Activated T-cell treated with anti-CD3 and anti-CD28 coated beads for 4 hours (primary cell): ENCODE measurements around the gene ALOX5AP.

Experiments
- DNase-seq: peaks from one replicate; pipeline ENCODE4 v3.0.0-alpha.2; 2020

Gene ALOX5AP

DNA sequence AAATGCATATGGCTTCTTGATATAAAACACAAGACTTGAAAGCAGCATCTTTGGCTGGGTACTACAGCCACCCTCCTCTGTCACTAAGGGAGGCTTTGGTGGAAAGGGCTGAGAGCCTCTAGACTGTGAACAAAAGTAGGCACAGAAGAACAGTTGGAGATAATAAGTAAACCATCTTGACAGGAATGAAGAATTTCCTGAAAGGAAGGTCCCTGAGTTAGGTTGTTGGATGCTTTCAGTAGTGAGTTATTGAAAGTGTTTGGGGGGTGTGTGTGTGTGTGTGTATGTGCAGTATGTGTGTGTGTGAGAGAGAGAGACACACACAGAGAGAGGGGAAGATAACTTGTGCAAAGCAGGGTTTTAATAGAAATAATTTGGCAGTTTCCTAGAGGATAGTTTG lies 38.2 kb downstream of the ALOX5AP start:
- no peak for DNase-seq

- DNase-seq, result no peak
Observed at GRCh38 chr13:30774214-30774730, 38.9 kb downstream of the ALOX5AP start.

DNA sequence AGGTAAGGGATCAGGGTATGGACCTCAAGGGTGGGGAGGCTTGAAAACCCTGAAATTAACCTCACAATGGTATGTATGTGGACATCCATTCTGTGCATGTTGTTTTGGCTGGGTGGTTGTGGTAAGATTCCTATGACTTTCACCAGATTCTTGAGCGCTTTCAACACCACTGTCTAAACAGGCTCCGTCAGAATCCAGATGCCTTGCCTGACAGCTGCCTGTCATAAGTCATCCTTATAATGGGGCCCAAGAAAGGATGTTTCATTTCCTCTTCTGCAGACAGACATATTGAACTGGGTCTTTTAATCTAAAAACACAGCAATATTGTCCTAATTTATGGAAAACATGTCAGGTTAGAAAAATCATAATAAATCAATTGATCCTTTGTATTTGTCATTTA lies 41.3 kb downstream of the ALOX5AP start:
- no peak for DNase-seq

DNA sequence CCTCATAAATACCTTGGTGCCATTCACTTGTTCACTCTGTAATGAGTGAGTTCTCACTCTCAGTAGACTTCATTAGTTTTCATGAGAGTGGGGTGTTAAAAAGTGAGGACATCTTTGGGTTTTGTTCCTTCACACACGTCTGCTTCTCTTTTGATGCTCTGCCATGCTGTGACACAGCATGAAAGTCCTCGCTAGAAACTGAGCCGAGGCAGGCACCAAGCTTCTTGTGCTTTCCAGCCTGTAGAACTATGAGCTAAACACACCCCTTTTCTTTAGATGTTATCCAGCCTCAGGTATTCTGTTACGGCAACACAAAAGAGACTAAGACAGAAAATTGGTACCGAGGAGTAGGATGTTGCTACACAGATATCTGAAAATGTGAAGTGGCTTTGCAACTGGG lies 43.7 kb downstream of the ALOX5AP start:
- DNase-seq, result no peak

GRCh38 chr13:30779608-30780007 lies 44.3 kb downstream of the ALOX5AP start:
- no peak for DNase-seq

DNA sequence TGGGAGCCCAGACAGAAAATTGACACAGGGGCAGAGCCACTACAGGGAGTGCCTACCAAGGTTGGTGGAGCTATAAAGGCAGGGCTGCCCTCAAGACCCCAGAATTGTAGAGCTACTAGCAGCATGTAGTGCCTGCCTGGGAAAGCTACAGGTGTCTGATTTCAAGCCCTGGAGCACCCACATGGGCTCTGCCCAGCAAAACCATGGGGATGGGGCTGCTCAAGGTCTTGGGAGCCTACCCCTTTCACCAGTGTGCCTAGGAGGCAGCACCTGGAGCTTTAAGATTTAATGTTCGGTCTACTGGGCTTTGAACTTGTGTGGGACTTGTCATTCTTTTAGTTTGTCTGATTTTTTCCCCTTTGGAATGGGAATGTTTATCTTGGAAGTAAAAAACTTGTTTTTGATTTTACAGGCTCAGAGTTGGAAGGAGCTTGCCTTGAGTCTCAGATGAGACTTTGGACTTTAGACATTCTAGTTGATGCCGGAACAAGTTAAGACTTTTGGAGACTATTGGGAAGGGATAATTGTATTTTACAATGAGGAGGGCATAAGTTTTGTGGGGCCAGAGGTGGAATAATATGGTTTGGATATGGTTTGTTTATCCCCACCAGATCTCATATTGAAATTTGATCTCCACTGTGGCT lies 45.1 kb downstream of the ALOX5AP start:
- DNase-seq, result no peak

GRCh38 chr13:30785191-30785850 lies 50.0 kb downstream of the ALOX5AP start:
- no peak for DNase-seq

DNA sequence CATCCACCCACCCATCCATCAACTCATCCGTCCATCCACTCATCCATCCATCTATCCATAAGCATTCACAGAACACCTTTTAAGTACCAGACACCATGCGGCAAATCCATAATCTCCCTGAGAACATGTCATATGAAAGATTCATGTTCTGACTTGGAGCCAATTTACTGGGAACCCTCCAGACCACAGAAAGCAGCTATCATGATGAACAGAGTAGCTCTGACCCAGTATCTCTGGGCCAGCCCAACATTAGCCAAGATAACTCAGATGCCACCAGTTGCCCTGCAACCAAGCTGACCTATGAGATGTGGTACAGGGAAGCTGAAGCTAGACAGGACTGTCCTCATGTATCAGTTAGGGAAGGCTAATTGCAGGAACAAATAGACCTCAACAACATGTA lies 51.3 kb downstream of the ALOX5AP start:
- DNase-seq, result no peak

- DNase-seq, result no peak
Observed at GRCh38 chr13:30787738-30788525, 52.6 kb downstream of the ALOX5AP start.

DNA sequence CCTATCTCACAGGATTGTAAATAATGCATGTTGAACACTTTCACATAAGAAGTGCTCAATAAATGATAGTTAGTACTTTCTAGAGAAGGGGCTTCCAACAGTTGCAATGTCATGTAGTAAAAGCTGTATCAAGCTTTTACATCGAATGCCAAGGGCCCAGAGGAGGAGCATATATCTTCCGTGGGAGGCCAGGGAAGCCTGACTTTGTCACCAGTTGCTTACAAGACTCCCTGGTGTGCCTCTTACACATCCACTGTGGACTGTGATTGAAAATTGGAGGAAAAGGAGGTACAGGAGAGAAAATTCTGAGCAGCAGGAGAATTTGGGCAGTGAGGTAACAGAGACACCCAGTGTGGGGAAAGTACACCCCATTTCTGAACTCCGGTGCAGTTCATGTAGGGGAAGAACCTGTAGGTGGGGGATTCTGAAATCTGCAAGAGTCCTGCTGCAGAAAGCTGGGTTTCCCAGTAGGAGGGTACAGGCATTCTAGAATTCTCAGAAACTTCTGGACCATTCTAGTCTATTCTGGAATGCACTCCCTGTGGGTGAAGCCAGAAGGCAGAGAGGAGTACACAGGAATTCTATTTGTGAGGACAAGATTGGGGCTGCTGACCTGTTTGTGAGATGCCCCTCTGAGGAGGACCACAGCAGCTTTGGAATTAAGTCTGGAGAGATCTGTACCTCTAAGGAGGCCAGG lies 54.0 kb downstream of the ALOX5AP start:
- DNase-seq, result no peak

DNA sequence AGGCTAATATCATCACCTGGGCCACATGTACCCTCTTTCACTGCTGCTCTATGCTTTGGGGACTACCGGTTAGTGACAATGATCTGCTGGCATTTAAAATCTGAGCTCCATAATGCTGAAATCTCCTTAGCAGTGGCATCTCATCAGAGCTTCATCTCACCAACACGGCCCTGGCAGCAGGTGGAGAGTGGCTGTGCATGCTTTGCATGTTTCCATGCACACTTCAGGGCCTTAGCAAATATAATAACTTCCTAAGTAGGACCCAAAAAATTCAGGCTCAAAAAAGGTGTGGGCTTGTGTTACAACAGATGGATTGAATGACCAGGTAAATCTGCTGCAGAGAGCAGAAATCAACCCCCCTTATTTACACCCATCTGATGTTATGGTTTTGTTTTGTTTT lies 55.2 kb downstream of the ALOX5AP start:
- no peak for DNase-seq

GRCh38 chr13:30791354-30792001 lies 56.1 kb downstream of the ALOX5AP start:
- no peak for DNase-seq

- DNase-seq, result no peak
Observed at GRCh38 chr13:30792285-30793000, 57.1 kb downstream of the ALOX5AP start.

DNA sequence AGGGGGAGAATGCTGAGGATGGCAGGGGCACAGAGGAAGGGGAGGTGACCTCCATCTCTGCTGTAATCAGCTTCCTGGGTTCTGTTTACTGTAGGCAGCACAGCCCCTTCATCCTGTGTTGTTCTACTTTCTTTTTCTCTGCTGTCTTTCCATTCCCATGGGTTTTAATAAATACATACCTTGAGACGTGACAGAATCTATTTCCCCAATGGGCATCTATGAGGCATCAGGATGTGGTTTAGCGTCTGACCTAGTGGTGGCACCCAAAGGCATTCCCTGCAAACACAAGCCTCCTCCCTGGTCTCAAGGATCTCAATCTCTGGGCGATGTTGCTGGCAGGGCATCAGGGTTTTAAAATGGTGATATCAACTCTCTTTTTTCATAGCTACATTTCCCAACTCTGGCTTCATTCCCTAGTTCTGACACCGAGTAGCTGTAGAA lies 60.8 kb downstream of the ALOX5AP start:
- DNase-seq, result no peak

DNA sequence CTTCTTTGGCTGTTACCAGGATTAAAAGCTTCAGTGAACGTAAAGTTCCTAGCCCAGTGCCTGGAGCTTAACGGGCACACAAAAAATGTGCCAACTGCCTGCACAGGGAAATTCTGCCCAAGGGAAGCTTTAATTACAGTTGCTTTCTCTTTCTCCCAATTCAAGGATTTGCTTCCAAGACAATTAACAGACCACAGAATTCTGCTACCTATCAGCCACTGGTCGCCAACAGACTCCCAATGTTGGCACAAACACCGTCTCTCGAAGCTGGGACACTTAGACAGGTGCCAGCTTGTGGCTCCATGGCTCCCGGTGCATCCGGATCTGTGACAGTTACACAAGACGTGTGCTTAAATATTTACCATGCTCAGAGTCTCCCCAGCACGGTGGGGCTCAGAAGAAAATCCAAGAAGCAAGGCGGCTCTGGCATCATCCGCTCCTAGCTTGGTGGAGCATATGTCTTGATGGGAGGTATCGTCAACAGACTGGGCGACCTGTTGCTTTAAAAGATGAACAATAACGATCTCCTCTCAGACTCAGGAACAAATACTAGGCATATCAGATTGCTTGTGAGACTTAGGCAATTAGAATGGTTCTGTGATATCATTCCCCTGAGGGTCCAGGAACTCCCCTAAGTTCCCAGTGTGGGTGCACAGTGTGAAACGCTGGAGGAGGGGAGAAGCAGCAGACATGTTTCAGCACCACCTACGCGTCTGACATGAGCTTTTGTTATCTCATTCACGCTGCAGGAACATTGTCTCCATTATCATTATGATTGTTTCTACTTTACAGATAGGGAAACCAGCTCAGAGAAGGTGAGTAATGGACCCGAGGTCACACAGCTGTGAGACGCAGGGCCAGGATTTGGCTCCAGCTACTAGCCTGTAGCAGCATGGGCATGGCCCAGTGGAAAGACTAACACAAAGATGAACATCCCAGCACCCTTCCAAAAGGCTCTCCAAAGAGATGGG lies 61.6 kb downstream of the ALOX5AP start:
- DNase-seq, result no peak

DNA sequence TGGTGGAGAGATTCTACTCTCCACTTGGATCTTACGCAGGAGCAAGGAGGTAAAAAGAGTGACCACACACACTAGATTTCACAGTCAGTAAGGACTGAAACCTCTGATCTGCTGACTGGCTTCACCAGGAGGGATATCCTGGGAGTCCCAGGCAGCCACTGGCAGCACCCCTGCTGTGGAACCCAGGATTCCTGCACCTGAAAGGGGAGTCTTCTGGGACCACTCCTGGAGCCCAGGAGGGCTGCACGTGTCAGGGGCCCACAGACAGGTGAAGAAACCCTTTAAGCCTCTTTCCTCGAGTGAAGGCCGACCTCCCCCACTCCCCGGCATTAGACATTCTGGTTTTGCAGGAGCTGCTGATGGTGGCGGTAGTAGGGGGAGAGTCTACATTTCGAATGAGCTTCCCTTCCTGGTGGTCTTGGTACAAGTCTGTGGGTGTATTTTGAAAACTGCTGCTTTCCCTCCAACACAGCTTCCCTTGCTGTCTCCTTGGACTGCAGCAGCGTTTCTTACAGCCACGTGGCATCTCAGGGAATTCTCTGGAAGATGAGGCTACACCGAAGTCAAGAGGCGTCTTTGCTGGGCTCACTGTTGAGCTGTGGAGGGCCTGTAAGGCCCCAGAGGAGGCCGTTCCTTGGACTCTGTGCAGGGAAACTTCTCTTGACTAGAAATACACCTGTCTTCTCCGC lies 62.6 kb downstream of the ALOX5AP start:
- no peak for DNase-seq

DNA sequence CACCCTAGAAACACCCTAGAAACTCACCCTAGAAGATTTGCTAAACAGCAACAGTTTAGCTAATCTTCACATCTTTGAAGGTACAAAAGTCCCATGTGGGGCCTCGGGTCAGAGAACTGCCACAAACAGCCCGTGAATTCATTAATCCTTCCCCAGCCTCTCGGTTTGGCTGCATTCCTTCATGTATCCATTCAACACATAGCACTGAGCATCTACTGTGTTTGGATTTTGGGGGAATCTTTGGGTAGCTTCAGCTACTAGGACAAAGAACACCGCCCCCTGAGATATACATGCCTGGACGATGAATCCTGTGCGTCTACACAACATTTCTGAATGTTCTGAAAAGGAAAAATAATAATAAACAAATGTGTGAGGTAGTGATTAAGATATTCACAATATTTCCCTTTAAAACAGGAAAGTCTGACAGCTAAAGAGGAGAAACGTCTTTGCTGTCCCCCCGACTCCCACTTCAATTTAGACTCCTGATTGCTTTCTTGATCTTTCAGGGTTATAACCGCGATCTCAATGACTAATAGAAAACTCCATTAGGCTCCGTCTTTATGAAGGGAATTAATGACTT lies 63.5 kb downstream of the ALOX5AP start:
- no peak for DNase-seq

DNA sequence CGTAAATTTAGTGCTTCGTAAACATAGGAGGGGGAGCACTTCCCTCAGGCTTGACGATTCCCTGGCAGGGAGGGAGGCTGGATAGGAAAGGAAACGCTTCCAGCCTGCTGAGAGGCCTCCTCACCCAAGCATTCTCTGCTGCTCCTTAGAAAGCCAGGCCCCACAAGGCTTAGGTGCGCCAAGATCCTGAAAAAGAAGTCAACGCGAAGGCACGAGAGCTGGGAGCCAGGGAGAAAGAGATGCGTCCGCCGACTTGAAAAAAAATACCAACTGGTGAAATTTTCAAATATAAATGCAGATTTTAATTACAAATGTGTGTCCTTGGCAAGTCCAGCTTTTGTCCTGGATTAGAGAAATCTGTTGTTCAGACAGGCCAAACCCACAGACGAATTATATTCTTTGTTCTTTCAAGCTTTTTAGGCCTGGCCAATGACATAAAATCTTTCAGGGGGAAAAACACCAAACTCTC lies 64.0 kb downstream of the ALOX5AP start:
- no peak for DNase-seq

DNA sequence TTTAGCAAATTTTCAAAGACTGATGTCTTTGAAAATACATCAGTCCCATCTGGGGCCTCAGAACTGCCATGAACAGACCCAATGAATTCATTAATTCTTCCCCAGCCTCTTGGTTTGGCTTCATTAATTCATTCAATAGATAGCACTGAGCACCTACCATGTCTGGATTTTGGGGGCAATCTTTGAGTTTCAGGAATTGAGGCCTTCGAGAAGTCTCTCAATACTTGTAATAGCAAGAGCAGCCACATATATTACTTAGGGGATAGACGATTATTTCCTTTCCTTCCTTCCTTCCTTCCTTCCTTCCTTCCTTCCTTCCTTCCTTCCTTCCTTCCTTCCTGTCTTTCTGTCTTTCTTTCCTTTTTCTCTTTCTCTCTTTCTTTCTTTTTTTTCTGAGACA lies 64.8 kb downstream of the ALOX5AP start:
- no peak for DNase-seq

GRCh38 chr13:30802501-30802900 lies 67.2 kb downstream of the ALOX5AP start:
- no peak for DNase-seq
